Fibroblast of the aortic adventitia (primary cell): ENCODE measurements around the gene EYS. TPM values are rescaled to one million over a fixed set of nuclear protein-coding genes. Genes with fewer than 3 reads are reported as not detected.
"Not testable (repeated sequence)": the region's sequence is repeated elsewhere in the genome, so short reads cannot be mapped to it uniquely, and the experiment has no call there.

ENCODE experiments used
- DNase-seq: peaks from one replicate; pipeline ENCODE4 v3.0.0-alpha.2; 2010; ENCODE audit warnings: low read depth
- H3K4me3 ChIP-seq: 2 replicates; pipeline ENCODE4 v1.5.1; 2011; ENCODE audit warnings: low read depth, mild to moderate bottlenecking, control low read depth, low read length, moderate library complexity
- CTCF ChIP-seq: IDR thresholded peaks from 2 replicates; pipeline ENCODE4 v1.5.1; 2011; ENCODE audit warnings: mild to moderate bottlenecking, low read length, control low read depth, inconsistent platforms; ENCODE audit not compliant: insufficient read depth
- total RNA-seq: library from RNA; depleted of rRNA; stranded (reverse); fragments of >200 nt; gene quantifications from 2 replicates; pipeline ENCODE4 v1.2.3, GENCODE V29; 2012; ENCODE audit warnings: low replicate concordance

Gene EYS
- total RNA-seq, 1 donor: 0.09 TPM

DNA sequence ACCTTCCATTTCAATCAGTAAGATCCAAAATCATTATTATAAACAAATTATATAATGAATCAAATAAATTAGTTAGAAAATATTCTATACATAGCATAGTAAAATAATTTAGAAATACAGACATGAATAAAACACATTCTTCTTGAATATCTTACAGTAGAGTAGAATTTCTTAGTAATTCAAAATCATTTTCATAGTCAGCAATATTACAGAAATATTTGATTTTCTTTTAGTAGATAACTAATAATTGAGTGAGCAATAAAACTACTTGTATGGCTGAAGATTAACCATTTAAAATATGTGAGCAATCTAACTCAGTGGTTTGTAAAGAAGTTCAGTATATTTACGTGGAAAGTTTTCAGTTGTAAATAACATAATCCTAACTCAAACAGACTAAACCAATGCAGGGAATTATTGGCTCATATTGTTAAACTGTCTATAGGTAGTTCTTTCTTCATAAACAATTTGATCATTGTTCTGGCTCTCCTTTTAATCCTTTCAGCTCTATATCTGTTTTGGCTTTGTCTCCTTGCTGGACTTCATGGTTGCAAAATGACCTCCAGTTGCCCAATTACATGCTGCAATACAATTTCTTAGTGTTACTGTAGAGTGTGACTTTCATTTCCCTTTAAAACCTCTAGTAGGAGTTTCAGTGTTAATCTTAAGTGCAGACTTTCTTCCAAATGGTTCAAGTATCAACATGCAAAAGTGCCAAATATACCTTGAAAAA, 307.5 kb downstream of the EYS start:
- no peak overlapping the region for H3K4me3 ChIP-seq
- DNase-seq: no peak
- TF ChIP-seq CTCF: no peak

- no peak overlapping the region for H3K4me3 ChIP-seq
- no peak for TF ChIP-seq CTCF
- DNase-seq: no peak
These were observed 308.2 kb downstream of the EYS start for GRCh38 chr6:65398851-65399250.

DNA sequence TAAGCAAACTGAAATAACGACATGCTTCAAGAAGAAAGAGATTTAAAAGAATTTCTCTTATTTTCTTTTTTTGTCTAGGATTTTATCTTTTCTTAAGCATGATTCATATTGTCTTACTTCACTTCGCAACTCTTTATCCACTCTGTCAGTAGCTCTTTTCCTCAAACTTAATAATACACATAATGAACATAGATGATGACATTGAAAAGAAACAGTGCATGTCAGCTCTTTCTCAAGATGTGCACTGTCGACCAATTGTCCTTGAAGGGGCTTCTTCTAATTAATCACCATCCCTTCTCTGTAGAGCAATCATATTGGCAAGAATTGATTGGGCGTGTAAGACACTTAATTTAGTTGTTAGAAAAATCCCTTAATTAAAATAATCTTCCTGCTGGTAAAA, 356.5 kb downstream of the EYS start:
- DNase-seq: no peak
- H3K4me3 ChIP-seq: no peak overlapping the region
- TF ChIP-seq CTCF: no peak

GRCh38 chr6:65302655-65303054, 404.4 kb downstream of the EYS start:
- not testable (repeated sequence) for H3K4me3 ChIP-seq, DNase-seq

DNA sequence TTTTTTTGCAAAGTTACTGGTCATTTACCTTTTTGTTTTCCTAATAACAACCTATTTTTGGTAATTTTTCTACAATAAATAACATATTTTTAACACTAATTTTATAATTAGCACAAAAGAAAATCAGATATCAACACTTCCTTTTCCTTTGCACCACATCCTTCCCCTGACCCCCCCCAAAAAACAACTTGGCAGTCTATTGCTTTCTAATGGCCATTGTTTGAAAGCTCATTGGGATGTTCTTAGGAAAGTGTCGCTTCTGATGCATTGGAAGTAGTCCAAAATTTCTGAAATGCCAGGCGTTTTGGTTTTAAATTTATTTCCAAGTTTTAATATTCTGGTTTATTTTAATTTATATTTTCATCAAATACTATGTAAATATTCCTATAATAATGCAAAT, 407.8 kb downstream of the EYS start:
- no peak overlapping the region for H3K4me3 ChIP-seq
- no peak for TF ChIP-seq CTCF
- no peak for DNase-seq

DNA sequence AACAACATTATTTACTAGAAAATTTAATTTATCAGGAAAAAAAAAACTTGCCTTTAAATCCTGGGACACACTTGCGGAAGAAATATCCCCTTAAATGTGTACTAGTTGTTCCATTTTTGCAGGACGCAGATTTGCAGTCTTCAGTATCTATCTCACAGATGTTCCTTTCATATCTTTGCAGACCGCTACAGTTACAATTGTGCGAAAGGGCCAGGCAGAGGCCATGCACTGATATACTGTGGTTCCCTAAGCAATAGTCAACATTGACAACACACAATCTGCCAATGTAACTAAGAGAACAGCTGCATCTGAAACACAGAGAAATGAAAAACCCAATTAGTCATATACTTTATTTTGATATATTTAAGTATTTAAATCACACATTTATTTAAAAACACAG, 411.2 kb downstream of the EYS start:
- no peak for DNase-seq
- H3K4me3 ChIP-seq: no peak overlapping the region
- no peak for TF ChIP-seq CTCF

DNA sequence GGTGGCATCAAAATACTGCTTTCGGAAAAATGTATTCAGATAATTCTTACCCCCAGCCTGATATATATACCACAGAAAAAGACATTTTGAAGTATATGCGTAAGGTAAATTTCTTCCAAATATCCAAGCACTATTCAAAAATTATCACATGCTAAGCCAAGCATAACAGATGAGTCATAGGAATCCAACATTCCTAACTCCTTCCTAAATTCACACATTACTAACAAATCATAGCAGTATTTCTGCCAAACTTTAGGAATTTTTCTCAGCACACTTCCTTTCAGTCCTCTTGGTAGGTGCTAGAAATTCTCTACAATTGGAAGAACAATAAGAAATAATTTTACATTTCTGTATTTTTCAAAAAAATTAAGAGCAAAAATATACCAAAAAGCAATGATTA, 417.5 kb downstream of the EYS start:
- no peak overlapping the region for H3K4me3 ChIP-seq
- no peak for DNase-seq
- TF ChIP-seq CTCF: no peak
